LHCN-M2 (cell line): ENCODE data around the gene HMGN4. TPM values are rescaled to one million over a fixed set of nuclear protein-coding genes. Genes with fewer than 3 reads are reported as not detected.

Source experiments
- DNase-seq: peaks from one replicate; pipeline ENCODE4 v3.0.0-alpha.2; 2012; ENCODE audit warnings: low read depth
- total RNA-seq: library from RNA; depleted of rRNA; stranded (reverse); fragments of >200 nt; gene quantifications from 2 replicates; pipeline ENCODE4 v1.2.3, GENCODE V29; 2014

The HMGN4 gene
- total RNA-seq, 1 experiment from 2014 or later: 72.8 TPM

GRCh38 chr6:26552205-26552604, 14.0 kb downstream of the HMGN4 start:
- no peak for DNase-seq

- DNase-seq: no peak
Observed at GRCh38 chr6:26552640-26553188, 14.5 kb downstream of the HMGN4 start.

- peak; percentile 70 for DNase-seq
Observed at GRCh38 chr6:26553264-26553634, 15.1 kb downstream of the HMGN4 start.

GRCh38 chr6:26553635-26554446, 15.7 kb downstream of the HMGN4 start:
- peak; percentile 88 for DNase-seq

GRCh38 chr6:26554447-26554696, 16.2 kb downstream of the HMGN4 start:
- no peak for DNase-seq

GRCh38 chr6:26554697-26555504, 16.7 kb downstream of the HMGN4 start:
- peak; percentile 74 for DNase-seq

GRCh38 chr6:26555505-26556262, 17.5 kb downstream of the HMGN4 start:
- DNase-seq: no peak

- DNase-seq: peak; percentile 93
Observed at GRCh38 chr6:26556263-26557070, 18.3 kb downstream of the HMGN4 start.

GRCh38 chr6:26561533-26562466, 23.6 kb downstream of the HMGN4 start:
- DNase-seq: no peak

- DNase-seq: no peak
Observed at GRCh38 chr6:26563488-26563887, 25.3 kb downstream of the HMGN4 start.

GRCh38 chr6:26568601-26569432, 30.7 kb downstream of the HMGN4 start:
- DNase-seq: peak; percentile 90

GRCh38 chr6:26569433-26569764, 31.2 kb downstream of the HMGN4 start:
- no peak for DNase-seq

- DNase-seq: no peak
Observed at GRCh38 chr6:26570027-26570809, 32.1 kb downstream of the HMGN4 start.

- peak; percentile 90 for DNase-seq
Observed at GRCh38 chr6:26571592-26572296, 33.6 kb downstream of the HMGN4 start.

- peak; percentile 37 for DNase-seq
Observed at GRCh38 chr6:26575494-26575939, 37.4 kb downstream of the HMGN4 start.

- no peak for DNase-seq
Observed at GRCh38 chr6:26576407-26576843, 38.3 kb downstream of the HMGN4 start.

GRCh38 chr6:26576929-26577719, 39.0 kb downstream of the HMGN4 start:
- DNase-seq: peak; percentile 85
